A172 (cell line): ENCODE results near the gene SYT2. TPM values are rescaled to one million over a fixed set of nuclear protein-coding genes. Genes with fewer than 3 reads are reported as not detected.
"Not testable (repeated sequence)": the region's sequence is repeated elsewhere in the genome, so short reads cannot be mapped to it uniquely, and the experiment has no call there.

Source experiments
- DNase-seq: peaks from one replicate; pipeline ENCODE4 v3.0.0-alpha.2; 2015; ENCODE audit warnings: low spot score
- total RNA-seq: library from RNA; depleted of rRNA; stranded (reverse); fragments of >200 nt; shearing (Covaris generic); gene quantifications from 2 replicates; pipeline ENCODE4 v1.2.3, GENCODE V29; 2014; rRNA removed

Gene SYT2
- not detected in 2 replicates for total RNA-seq

DNA sequence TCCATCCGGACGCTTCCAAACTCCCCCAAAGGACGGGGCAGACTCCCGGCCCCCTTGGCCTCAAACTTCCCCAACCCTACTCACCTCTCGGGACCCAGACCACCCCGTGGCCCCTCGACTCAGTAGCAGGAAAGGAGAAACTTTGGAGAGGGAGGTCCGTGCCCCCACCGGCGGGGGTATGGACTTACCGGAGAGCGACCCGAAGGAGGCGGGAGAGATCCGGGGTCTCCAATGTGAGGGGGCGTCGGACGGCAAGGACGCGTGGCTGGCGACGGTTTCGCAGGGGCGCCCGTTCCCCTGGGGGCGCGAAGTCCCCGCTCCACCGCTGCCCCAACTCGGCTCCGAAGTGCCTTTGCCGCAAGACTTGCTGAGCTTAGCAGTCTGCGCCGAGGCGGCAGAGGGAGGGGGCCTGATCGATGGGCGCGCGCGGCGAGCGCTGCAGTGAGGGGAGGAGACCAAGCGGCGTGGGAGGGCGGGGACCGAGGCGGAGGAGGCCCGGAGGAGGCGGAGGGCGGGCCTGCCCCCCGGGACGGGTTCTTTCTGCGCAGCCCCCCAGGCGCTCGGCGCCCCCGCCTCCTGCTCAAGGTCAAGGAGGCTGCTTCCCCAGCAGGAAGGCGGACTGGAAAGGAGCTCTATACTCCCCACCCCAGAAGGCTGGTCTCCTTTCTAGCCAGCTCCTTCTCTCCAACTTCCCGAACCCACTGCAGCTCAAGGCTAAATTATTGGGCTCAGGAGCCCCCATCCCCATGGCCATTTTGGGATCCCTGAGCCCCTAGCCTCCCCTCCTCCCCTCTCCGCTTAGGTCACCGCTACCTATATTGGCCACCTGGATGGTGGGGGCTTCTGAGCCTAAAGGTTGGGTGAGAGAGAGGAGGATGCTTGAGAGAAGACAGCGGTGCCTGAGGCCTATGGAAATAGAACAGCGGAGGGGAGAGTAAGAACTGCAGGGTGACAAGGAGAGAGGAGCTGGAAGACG lies at the start of gene SYT2:
Gene SYT2, minus strand, starts transcription at position 385 of the 976 bp plus-strand sequence. CDS start 104,682 bp downstream, outside the sequence.
- no peak for DNase-seq

DNA sequence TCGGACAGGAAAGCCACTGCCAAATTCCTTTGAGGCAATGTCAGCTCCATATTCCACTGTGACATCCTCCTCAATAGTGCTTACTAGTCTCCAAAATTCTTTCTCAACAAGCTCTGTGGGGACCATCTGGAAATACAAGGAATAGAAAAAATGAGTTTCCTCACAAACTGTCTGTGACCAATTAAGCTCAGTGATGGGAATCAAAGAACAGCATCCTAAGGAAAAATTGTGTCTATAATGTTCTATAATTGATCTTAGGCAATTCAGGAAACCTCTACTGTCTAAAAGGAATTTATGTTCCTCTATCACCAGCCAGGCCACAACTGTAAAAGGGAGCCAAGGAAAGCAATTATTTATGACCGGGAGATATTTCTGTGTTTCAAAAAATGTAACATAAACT lies 46.1 kb upstream of the SYT2 start:
- DNase-seq = no peak

DNA sequence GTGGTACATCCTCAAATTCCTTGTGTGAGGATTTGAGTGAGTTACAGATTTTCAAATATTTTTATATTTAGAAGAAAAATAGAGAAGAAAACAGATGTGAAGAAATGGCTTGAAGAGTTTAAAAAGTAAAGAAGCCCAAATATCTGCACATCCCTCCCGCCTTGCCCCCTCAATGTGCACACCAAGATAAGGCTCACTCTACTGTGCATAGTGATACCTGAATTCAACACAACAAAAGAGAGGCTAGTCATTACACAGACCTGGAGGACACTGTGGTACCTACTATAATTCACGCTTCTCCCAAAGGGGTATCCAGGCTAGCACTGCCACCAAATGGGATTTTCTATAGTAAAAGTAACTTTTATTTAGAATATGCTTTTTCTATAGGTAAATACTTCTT lies 44.0 kb upstream of the SYT2 start:
- no peak for DNase-seq

GRCh38 chr1:202752774-202753173 lies 42.5 kb upstream of the SYT2 start:
- peak; percentile 18 for DNase-seq

DNA sequence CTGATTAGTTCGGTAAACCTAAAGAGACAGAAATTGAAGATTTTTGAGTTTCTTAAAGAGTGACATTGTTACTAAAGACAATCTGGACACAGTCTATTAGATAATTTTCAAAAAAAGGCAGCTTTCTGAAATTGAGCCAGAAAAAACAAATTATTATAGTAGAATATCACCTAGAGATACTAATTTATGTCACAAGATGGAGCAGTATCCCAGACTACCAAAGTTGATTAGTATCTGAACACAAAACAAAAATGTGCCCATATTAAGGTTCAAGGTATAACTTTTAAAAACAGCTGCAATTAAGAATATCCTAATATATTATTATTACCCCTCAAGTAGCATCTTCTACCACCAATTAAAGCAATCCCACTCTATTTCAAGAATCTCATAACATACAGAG lies 40.5 kb upstream of the SYT2 start:
- no peak for DNase-seq

- no peak for DNase-seq
Observed at GRCh38 chr1:202750024-202750423, 39.8 kb upstream of the SYT2 start.

DNA sequence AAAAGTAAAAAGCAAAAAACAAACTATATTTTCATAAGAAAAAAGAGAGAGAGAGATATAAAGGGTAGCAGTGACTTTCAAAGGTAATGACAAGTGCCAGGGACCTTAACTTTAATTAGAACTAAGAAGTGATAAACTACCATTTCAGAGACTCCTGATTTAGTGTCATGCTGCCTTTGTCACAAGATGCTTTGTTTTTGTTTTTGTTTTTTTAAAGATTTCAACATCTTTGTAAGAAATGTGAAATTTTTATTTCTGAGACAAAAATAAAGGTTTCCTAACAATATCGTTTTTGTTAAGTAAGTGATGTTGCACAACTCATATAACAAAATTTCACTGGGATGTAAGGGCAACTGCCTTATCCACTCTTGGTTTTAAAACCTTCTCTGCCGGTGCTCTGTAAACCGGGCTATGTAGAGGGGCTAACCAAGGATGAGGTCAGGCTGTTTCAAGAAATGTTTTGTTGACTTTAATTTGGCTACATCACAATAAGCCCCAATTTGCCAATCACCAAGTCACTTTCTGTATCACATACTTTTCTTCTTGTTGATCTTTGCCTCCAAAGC lies 35.2 kb upstream of the SYT2 start:
- no peak for DNase-seq

GRCh38 chr1:202744770-202745169 lies 34.5 kb upstream of the SYT2 start:
- not testable (repeated sequence) for DNase-seq

GRCh38 chr1:202742496-202742895 lies 32.2 kb upstream of the SYT2 start:
- DNase-seq = no peak

DNA sequence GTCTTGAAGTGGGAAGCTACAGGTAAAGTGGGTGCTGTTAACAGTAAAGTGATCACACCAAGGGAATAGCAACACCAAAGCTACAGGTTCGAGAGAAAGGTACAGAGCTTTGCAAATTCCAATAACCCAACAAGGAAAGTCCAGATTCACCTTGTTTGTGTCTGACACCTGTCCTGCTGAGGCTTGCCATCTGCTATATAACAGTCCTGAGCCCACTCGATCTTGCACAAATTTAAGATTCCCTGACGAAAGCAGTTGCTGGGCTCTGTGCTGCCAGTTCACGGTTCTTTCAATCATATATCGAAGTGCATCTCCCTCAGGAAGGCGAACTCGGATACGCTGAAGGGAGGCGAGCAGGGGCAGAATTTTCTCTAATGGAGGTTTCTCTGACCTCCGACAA lies 23.0 kb upstream of the SYT2 start:
- no peak for DNase-seq

- no peak for DNase-seq
Observed at GRCh38 chr1:202728951-202729350, 18.7 kb upstream of the SYT2 start.

GRCh38 chr1:202725526-202725925 lies 15.3 kb upstream of the SYT2 start:
- DNase-seq = no peak

DNA sequence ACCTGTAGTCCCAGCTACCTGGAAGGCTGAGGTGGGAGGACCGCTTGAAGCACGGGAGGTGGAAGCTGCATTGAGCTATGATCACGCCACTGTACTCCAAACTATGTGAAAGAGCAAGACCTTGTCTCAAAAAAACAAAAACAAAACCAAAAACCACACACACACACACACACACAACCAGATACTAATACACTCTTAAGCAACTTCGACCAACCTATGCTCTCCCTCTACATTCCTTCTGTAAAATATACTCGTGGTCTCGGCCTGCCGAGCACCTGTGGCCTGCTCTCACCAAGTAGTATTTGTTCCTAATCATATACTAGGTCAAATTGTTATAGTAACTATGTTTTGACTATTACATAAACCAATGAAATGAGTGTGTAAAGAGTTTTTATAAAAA lies 13.5 kb upstream of the SYT2 start:
- no peak for DNase-seq

DNA sequence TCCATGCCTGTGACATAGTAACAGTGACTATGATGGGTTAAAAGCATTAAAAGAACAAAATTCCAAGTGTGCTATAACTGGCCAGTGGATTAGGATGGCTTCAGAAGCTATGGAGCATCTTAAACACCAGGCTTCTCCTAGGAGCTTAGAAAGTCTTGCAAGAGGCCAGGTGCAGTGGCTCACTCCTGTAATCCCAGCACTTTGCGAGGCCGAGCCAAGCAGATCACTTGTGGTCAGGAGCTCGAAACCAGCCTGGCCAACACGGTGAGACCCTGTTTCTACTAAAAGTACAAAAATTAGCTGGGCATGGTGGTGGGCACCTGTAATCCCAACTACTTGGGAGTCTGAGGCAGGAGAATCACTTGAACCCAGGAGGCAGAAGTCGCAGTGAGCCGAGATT lies 12.8 kb upstream of the SYT2 start:
- not testable (repeated sequence) for DNase-seq

- no peak for DNase-seq
Observed at GRCh38 chr1:202716654-202717053, 6.4 kb upstream of the SYT2 start.

- not testable (repeated sequence) for DNase-seq
Observed at GRCh38 chr1:202714202-202714601, 3.9 kb upstream of the SYT2 start.

DNA sequence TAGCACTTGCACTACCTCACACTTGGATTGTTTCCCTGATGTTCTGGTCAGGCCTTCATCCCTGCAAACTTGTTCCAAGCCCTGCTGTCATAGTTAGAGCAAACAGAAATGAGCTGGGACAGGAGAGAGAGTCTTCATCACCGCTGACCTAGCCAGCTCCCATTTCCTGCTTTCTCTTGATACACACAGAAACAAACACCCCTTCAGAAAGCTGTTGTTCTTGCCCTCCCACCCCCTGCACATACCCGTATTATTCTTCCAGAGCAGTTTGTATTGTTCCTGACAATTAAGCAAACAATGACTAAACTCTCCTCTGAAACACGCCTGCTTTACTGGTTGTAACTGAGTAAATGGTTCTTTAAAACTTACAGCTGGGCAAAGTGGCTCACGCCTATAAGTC lies 2.9 kb upstream of the SYT2 start:
- DNase-seq = peak; percentile 26

DNA sequence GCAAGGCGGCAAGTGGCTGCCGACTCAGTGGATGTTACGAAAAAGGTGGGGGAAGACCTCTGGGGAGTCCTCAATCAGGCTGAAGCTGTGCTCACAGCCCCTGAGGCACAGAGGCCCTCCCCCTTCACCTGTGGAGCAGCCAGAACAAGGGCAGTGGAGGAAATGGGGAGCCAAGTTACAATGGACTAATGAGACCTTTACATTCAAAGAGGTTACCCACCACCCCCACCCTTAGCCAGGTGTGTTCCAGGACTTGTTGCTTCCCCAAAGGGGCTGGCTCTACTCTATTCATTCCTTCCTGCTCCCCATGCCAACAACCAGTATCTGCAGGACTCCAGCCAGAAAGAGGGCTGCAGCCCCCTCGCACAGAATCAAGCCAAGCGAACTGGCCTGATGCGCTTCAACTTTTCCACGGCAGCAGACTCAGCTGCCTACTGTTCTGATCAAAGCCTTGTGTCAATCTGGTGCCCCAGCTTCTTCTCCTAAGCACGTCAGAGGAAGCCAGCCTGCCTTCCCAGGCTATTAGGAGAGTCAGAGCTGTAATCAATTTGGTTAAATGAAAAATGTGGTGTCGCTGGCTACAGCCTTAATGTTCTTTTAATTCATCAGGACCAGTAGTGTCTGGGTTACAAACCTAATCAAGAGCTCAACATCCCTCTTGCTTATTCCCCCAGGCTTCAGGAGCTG lies 1.8 kb upstream of the SYT2 start:
- no peak for DNase-seq

- DNase-seq = no peak
Observed at GRCh38 chr1:202709276-202710041, 795 bp downstream of the SYT2 start.

DNA sequence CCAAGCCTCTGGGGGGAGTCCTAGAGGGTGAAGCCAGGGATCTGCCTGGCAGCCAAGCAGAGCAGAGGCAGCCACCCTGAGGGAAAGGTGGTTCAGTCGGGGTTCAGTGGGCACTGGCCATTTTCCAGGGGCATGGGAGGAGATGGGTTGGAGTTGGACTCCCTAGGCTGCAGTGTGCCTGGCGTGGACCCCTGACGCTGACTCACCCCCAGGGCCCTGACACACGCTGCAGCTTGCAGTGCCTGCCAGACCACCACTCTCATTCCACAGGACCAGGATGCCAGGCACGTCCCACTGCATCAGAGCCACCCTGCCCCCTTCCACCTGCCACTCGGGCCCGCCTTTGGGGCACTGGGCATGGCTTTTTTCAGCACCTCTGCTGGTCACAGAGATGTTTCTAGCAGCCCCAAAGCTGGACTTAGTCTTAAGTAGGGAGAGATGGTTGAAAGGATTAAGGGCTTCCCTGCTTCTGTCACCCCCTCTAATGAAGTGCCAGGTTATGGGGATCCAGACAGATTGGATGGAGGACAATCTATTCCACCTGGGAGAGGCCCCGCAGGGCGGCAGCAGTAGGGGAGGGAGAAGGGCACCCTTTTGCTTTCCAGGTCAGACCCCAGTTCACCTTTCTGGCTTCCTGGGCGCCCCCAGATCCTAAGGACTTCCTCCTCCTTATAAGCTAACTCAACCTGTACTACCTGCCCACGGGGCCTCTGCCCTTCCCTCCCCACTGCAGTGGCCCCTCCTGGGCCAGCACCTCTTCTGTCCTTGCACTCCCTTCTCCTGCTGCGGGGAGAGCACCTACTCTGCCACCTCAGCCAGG lies 1.6 kb downstream of the SYT2 start:
- no peak for DNase-seq

DNA sequence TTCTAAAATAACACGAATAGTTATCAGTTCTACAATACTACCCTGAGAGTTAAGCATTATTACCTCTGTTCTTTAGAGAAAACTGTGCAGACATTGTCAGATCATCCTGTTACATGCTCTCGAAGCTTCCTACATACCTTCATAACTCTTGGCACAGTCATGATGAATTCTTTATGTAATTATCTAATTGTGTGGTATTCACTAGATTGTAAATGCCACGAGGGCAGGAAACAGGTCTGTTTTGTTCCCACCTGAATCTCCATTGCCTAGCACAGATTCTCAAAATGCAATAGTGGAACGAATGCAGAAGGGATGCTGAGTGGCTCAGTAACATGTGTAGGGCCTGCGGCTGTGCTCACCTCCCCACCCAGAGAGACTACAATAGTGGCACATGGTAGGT lies 3.4 kb downstream of the SYT2 start:
- DNase-seq = no peak
